ENCODE measurements around the gene PSG4. TPM values are rescaled to one million over a fixed set of nuclear protein-coding genes. Genes with fewer than 3 reads are reported as not detected.
"Not testable (repeated sequence)": the region's sequence is repeated elsewhere in the genome, so short reads cannot be mapped to it uniquely, and the experiment has no call there.

Gene PSG4
- total and polyA plus RNA-seq, 2 of the 13 experiments (the other 11 are each of a cell fraction or from before 2014, with no cell fraction given): not detected

DNA sequence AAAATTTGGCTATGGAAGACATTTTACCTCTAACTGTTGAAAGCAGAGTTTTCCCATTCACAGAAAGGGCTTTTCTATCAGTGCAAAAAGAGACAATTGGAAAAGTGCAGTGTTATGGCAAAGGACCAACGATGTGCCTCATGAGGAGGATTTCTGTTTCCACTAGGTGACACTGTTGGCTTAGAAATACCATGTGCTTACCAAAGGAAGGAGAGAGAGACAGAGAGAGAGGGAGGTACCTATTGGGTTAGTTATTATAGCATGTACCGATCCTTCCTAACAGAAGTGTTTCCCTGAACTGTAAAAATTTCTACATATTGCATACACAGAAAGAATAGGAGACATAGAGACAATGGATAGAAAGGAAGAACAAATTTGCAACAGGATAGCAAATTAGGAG is 23.9 kb upstream of the PSG4 start (continued):
- no peak for TF ChIP-seq ZNF225 (CRISPR knock-in tag; IDR thresholded peaks at IDR 0.05)
- TF ChIP-seq, protein P1, sequence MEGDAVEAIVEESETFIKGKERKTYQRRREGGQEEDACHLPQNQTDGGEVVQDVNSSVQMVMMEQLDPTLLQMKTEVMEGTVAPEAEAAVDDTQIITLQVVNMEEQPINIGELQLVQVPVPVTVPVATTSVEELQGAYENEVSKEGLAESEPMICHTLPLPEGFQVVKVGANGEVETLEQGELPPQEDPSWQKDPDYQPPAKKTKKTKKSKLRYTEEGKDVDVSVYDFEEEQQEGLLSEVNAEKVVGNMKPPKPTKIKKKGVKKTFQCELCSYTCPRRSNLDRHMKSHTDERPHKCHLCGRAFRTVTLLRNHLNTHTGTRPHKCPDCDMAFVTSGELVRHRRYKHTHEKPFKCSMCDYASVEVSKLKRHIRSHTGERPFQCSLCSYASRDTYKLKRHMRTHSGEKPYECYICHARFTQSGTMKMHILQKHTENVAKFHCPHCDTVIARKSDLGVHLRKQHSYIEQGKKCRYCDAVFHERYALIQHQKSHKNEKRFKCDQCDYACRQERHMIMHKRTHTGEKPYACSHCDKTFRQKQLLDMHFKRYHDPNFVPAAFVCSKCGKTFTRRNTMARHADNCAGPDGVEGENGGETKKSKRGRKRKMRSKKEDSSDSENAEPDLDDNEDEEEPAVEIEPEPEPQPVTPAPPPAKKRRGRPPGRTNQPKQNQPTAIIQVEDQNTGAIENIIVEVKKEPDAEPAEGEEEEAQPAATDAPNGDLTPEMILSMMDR (CRISPR knock-in tag; IDR thresholded peaks at IDR 0.05): peak; percentile 69
- TF ChIP-seq ZNF703 (CRISPR knock-in tag; IDR thresholded peaks at IDR 0.05; ENCODE audit: borderline replicate concordance): no peak
- TF ChIP-seq MAF1 (CRISPR knock-in tag; IDR thresholded peaks at IDR 0.05; ENCODE audit: borderline replicate concordance): no peak
- TF ChIP-seq PAX8 (CRISPR knock-in tag; IDR thresholded peaks at IDR 0.05; ENCODE audit: borderline replicate concordance): no peak
- TF ChIP-seq, protein P2, sequence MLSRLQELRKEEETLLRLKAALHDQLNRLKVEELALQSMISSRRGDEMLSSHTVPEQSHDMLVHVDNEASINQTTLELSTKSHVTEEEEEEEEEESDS (CRISPR knock-in tag; IDR thresholded peaks at IDR 0.05; ENCODE audit: borderline replicate concordance): no peak
- peak; percentile 68 for TF ChIP-seq STAG1 (CRISPR knock-in tag; IDR thresholded peaks at IDR 0.05)

- CTCF ChIA-PET (ENCODE audit: low intra/inter-chr PET ratio, low total read pairs): interaction anchor here (1.3 kb wide), 1 partner anchor 42 kb away, joined by 6 read pairs; no protein-coding TSS in a partner anchor
- in situ Hi-C loops (cut with HindIII; ENCODE audit: extremely low pct_ligation_motif_present, low pct_unique_long_range_greater_than_20kb): not testable (repeated sequence)
These were observed 23.3 kb upstream of the PSG4 start for GRCh38 chr19:43228730-43229129.

More at GRCh38 chr19:43228730-43229129, 23.3 kb upstream of the PSG4 start:
- WGBS (ENCODE audit: low lambda C conversion rate): no CpG with 5 or more reads among the region's 2 CpGs
- H3K27me3 ChIP-seq (ENCODE audit: control insufficient read depth in 1 of 2, insufficient read depth in 2 of 2, low read length in 2 of 2); H3K9ac ChIP-seq (ENCODE audit: insufficient read depth, low read depth, low read length); H3K79me2 ChIP-seq (ENCODE audit: insufficient read depth, low read length); H4K20me1 ChIP-seq (ENCODE audit: insufficient read depth, low read length); H3K27ac ChIP-seq (ENCODE audit: extremely low read length, insufficient read depth, low read length); H2AFZ ChIP-seq (ENCODE audit: low read length); H3K36me3 ChIP-seq (replicated peaks in 1 of 2; ENCODE audit: control insufficient read depth in 1 of 2, insufficient read depth in 2 of 2, low read length in 2 of 2); FAIRE-seq; H3K4me1 ChIP-seq (ENCODE audit: insufficient read depth, low read length); intact Hi-C loops (cut with micrococcal nuclease; ENCODE audit: unreplicated experiment); H3K4me3 ChIP-seq (replicated peaks in 1 of 3; ENCODE audit: insufficient read depth in 1 of 3, low read depth in 2 of 3, low read length in 3 of 3); H3K9me3 ChIP-seq (ENCODE audit: low read length); POLR2A ChIA-PET; DNase-seq (ENCODE audit: low spot score); BruUV-seq (replicated peaks); ATAC-seq; H3K4me2 ChIP-seq (ENCODE audit: low read depth, low read length): not testable (repeated sequence)
